ENCODE results near the gene NEK4.

DNA sequence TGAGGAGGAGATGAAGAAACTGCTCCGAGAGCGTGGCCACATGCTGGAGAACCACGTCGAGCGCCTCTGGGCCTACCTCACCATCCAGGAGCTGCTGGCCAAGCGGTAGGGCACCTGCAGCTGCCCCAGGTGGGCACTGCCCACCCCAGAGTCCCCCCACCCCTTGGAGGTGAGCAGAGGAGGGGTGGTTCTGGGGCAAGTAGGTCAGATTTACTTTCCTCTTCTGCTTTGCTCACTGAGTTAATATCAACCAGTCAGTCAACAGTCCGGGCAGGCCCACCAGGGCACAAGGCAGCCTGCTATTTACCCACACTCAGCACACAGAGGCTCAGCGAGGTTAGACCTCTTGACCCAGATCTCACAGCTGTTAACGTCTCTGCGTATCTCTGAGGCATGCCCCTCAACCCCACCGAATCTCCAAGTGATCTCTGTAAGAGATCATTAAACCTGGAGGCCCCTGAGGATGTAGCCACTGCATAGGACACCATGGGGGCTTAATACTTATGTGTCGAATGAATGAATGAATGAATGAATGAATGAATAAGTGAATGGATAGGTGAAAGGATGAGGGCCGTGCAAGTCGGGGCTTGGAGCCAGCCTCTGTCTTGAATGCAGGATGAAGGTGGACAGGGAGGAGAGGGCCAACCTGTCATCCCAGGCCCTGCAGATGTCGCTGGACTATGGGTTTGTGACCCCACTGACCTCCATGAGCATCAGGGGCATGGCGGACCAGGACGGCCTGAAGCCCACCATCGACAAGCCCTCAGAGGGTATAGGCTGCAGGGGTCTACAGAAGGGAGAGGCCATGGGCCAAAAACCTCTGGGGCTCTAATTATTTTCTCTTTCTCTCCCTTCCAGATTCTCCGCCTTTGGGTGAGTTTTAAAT, 15.8 kb upstream of the NEK4 start:
- TF ChIP-seq, protein P1, sequence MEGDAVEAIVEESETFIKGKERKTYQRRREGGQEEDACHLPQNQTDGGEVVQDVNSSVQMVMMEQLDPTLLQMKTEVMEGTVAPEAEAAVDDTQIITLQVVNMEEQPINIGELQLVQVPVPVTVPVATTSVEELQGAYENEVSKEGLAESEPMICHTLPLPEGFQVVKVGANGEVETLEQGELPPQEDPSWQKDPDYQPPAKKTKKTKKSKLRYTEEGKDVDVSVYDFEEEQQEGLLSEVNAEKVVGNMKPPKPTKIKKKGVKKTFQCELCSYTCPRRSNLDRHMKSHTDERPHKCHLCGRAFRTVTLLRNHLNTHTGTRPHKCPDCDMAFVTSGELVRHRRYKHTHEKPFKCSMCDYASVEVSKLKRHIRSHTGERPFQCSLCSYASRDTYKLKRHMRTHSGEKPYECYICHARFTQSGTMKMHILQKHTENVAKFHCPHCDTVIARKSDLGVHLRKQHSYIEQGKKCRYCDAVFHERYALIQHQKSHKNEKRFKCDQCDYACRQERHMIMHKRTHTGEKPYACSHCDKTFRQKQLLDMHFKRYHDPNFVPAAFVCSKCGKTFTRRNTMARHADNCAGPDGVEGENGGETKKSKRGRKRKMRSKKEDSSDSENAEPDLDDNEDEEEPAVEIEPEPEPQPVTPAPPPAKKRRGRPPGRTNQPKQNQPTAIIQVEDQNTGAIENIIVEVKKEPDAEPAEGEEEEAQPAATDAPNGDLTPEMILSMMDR (IDR thresholded peaks at IDR 0.05), result no peak
- no peak for TF ChIP-seq POLR2A (IDR thresholded peaks at IDR 0.05)

Measured in adrenal gland (tissue), 5 donors.